Pancreas (tissue), 10 donors: ENCODE measurements around the gene LUC7L. TPM values are rescaled to one million over a fixed set of nuclear protein-coding genes. Genes with fewer than 3 reads are reported as not detected.

Source experiments
- ATAC-seq, 4 donors: fragments of 200-7000 bp; cut with Tn5 transposase; one replicate each; pipeline versions ENCODE4 v1.8.0 to v1.9.1; 2020; ENCODE audit warnings: mild to moderate bottlenecking in 4 of 4, moderate library complexity in 4 of 4
- DNase-seq, 6 donors: peaks; one replicate each; pipeline ENCODE4 v3.0.0-alpha.2; 2020
- FAIRE-seq: peaks from 2 replicates; lab custom pipeline; 2012; peaks lifted over from hg19 to GRCh38; lab: Jason Lieb, UNC
- H3K27ac ChIP-seq, 4 donors: fragments of 200-600 bp; sonication (generic); 1 replicate in 3 of 4; 2 replicates in 1 of 4; pipeline versions ENCODE4 v1.5.0 to v1.8.0; 2020
- H3K27me3 ChIP-seq, 4 donors: fragments of 200-600 bp; one replicate each; pipeline ENCODE4 v1.8.0; 2021
- H3K36me3 ChIP-seq, 3 donors: fragments of 200-600 bp; sonication (generic) in 1 of 3; one replicate each; pipeline versions ENCODE4 v1.5.0 to v1.8.0; 2020 to 2021
- H3K4me1 ChIP-seq, 3 donors: fragments of 200-600 bp; one replicate each; pipeline ENCODE4 v1.8.0; 2021
- H3K4me3 ChIP-seq, 4 donors: fragments of 200-600 bp; sonication (generic) in 2 of 4; one replicate each; pipeline versions ENCODE4 v1.5.0 to v1.8.0; 2020 to 2021
- H3K9me3 ChIP-seq, 4 donors: fragments of 200-600 bp; one replicate each; pipeline ENCODE4 v1.8.0; 2021
- CTCF ChIP-seq, 4 donors: fragments of 200-600 bp; sonication (generic) in 3 of 4; IDR thresholded peaks; one replicate each; pipeline versions ENCODE4 v1.5.0 to v1.8.0; 2021; ENCODE audit warnings: antibody characterized with exemption in 4 of 4
- WGBS, 2 donors: extraction: QIAGEN DNeasy Blood & Tissue Kit; methylation state at CpG; one replicate each; pipeline ENCODE4 v1.1.7; 2013; 5-methylcytosine and 5-hydroxymethylcytosine counted together
- intact Hi-C, 3 donors: fragments of 100-400 bp; cut with DNase I; formaldehyde crosslinking; loops; one replicate each; pipeline versions ENCODE4 v1.11.1 to v1.14.2; 2022
- polyA plus RNA-seq, 2 donors: library from polyadenylated mRNA; stranded (reverse); fragments of 200-250 nt; gene quantifications; one replicate each; pipeline ENCODE4 v1.2.3, GENCODE V29; 2013
- total RNA-seq, 6 donors: library from RNA; stranded (reverse); fragmentation: NEBNext Ultra II Directional in 4 of 6; extraction: Animal tissue kit (Norgen Biotek cat#: 25700) in 4 of 6; gene quantifications; one replicate each; pipeline versions ENCODE4 v1.2.1 to v1.2.4, GENCODE V29; 2021 to 2023
- donor health status: healthy with polysubstance abuse.
- donor health status: DM: no; HTN: no; CAD: no; lungs with moderate emphysema.
- donor health status: DM: no; HTN: no; CAD: no.
- donor health status: control.
- donor health status: control.
- donor health status: Bipolar disorder and iron deficiency.
- donor health status: DM: yes; HTN: yes; CAD: no.
- donor health status: DM: no; HTN: no; CAD: no.
- donor health status: DM: no; HTN: no; CAD: no.
- donor health status: DM: yes; HTN: yes; CAD: no.

The LUC7L gene
- total and polyA plus RNA-seq, 8 donors: 20.6 to 333 (median 37.5) TPM

- no peak overlapping the region for H3K27ac ChIP-seq
- no peak overlapping the region for H3K4me3 ChIP-seq
- H3K4me1 ChIP-seq: no peaks in the 10 kb centered on the region
- no peaks in the 10 kb centered on the region for H3K27me3 ChIP-seq
- TF ChIP-seq CTCF (IDR thresholded peaks at IDR 0.05): no peak
- WGBS, 2 donors: 78 to 84% methylated on average over 2 of the region's 2 CpGs
- intact Hi-C loops: no loop called here
- FAIRE-seq: no peak
- no peaks in the 10 kb centered on the region for H3K9me3 ChIP-seq
- DNase-seq: no peak
- H3K36me3 ChIP-seq: no peaks in the 10 kb centered on the region
- ATAC-seq: no peak
Measured at GRCh38 chr16:146646-147045, 82.6 kb downstream of the LUC7L start.

GRCh38 chr16:144797-145252 is 84.4 kb downstream of the LUC7L start:
- no peak for FAIRE-seq
- WGBS, 2 donors: 78 to 85% methylated on average over 14 of the region's 14 CpGs

DNA sequence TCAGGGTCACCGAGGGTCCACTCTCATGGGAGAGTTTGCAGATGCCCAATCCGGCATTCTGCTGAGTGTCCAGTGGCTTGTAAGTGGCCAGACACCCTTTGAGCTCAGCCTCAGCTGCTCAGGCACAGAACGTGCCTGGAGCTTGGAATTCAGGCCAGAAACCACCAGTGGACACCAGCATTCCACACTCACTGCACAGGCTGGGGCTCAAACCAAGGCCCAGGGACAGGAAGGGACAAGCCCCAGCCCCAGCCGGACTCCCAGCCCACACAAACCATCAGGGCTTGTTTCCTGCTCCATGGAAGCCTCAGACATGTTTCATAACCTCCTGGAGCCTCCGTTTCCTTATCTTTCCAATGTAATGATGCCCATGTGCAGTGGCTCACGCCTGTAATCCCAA is 85.8 kb downstream of the LUC7L start:
- intact Hi-C loops: no loop called here
- WGBS, 2 donors: 39 to 47% methylated on average over 6 of the region's 6 CpGs
- TF ChIP-seq CTCF (IDR thresholded peaks at IDR 0.05): no peak
- no peaks in the 10 kb centered on the region for H3K4me1 ChIP-seq
- no peaks in the 10 kb centered on the region for H3K27me3 ChIP-seq
- H3K27ac ChIP-seq: no peak overlapping the region
- FAIRE-seq (no peak), DNase-seq (no peak), ATAC-seq (no peak)
- no peak overlapping the region for H3K4me3 ChIP-seq
- H3K36me3 ChIP-seq: no peaks in the 10 kb centered on the region
- no peaks in the 10 kb centered on the region for H3K9me3 ChIP-seq

More at GRCh38 chr16:144797-145252, 84.4 kb downstream of the LUC7L start:
- Histone ChIP-seq H3K27ac (no peak overlapping the region), H3K27me3 (no peaks in the 10 kb centered on the region), H3K36me3 (no peaks in the 10 kb centered on the region), H3K9me3 (no peaks in the 10 kb centered on the region), H3K4me1 (no peaks in the 10 kb centered on the region), H3K4me3 (no peak overlapping the region)
- no peak for ATAC-seq
- no peak for DNase-seq
- no peak for TF ChIP-seq CTCF (IDR thresholded peaks at IDR 0.05)
- intact Hi-C loops: no loop called here

DNA sequence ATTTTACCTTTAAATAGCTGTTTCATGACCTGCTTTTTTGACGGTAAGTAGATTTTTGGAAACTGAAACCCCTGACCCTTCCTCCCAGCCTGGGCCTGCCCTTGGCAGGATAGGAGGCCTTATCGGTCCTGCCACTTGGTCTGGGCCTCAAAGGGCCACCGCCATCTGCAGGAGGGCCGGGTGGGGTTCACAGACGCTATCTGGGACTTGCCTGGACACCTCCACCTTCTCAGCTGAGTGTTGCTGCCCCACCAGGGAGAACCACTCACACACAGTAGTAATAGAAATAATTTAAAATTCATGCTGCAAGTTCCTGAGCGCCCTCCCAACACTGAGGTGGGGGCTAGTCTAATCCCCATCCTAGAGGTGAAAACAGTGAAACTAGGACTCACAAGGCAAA is 86.2 kb downstream of the LUC7L start:
- no peaks in the 10 kb centered on the region for H3K36me3 ChIP-seq
- no peaks in the 10 kb centered on the region for H3K27me3 ChIP-seq
- ATAC-seq: no peak
- no peaks in the 10 kb centered on the region for H3K4me1 ChIP-seq
- H3K9me3 ChIP-seq: no peaks in the 10 kb centered on the region
- H3K4me3 ChIP-seq: no peak overlapping the region
- H3K27ac ChIP-seq: no peak overlapping the region
- FAIRE-seq: no peak
- no peak for DNase-seq
- no peak for TF ChIP-seq CTCF (IDR thresholded peaks at IDR 0.05)
- 73 to 80% methylated on average over 6 of the region's 6 CpGs for WGBS, 2 donors
- intact Hi-C loops: no loop called here

DNA sequence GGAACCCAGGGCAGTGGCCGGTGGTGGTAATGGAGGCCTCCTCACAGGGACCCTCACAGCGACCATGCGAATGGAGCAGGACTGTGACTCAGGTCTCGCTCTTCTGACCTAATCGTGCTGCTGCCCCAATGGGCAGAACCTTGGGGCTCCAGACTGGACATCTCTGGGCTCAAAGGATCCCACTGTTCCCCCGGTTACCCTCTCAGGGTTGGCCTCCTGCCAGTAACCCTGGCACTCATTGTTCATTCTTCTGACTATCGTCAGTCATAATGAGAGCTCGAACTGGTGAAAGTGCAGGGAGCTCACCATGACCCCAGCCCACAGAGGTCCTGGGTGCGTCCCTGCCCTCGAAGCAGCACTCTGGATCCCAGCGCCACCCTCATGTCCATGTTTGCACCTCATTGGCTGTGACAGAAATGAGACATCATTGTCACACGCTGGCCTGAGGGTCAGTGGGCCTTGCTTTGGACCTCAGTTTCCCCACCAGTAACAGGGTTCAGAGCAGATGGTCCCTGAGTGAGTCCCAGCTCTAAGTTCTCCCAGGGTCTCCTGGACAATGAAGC is 86.8 kb downstream of the LUC7L start:
- FAIRE-seq (no peak), ATAC-seq (no peak), DNase-seq (no peak)
- H3K4me1 ChIP-seq: no peaks in the 10 kb centered on the region
- H3K4me3 ChIP-seq: no peak overlapping the region
- H3K27ac ChIP-seq: no peak overlapping the region
- H3K27me3 ChIP-seq: no peaks in the 10 kb centered on the region
- no peaks in the 10 kb centered on the region for H3K9me3 ChIP-seq
- TF ChIP-seq CTCF (IDR thresholded peaks at IDR 0.05): no peak
- WGBS, 2 donors: 63 to 71% methylated on average over 12 of the region's 12 CpGs
- H3K36me3 ChIP-seq: no peaks in the 10 kb centered on the region
- intact Hi-C loops: no loop called here
